Ovary (tissue), 3 donors: Measurements from ENCODE around the gene MAN1C1.

Source experiments
- EP300 ChIP-seq: sonication (generic); formaldehyde crosslinking; IDR thresholded peaks from one replicate; pipeline ENCODE4 v1.6.1; 2017; ENCODE audit warnings: antibody characterized with exemption
- POLR2A ChIP-seq: fragments of 450-650 bp; IDR thresholded peaks from one replicate; pipeline ENCODE4 v1.6.1; 2017; ENCODE audit warnings: antibody characterized with exemption, mild to moderate bottlenecking, moderate library complexity
- TF ChIP-seq, protein P1 (sequence below), 3 donors: fragments of 450-650 bp in 2 of 3; fragments of 200-600 bp in 1 of 3; IDR thresholded peaks; one replicate each; pipeline versions ENCODE4 v1.5.1 to v1.8.0; 2016 to 2022; ENCODE audit warnings: antibody characterized with exemption in 3 of 3, mild to moderate bottlenecking in 1 of 3
- donor health status: DM: no; HTN: no; CAD: no.

DNA sequence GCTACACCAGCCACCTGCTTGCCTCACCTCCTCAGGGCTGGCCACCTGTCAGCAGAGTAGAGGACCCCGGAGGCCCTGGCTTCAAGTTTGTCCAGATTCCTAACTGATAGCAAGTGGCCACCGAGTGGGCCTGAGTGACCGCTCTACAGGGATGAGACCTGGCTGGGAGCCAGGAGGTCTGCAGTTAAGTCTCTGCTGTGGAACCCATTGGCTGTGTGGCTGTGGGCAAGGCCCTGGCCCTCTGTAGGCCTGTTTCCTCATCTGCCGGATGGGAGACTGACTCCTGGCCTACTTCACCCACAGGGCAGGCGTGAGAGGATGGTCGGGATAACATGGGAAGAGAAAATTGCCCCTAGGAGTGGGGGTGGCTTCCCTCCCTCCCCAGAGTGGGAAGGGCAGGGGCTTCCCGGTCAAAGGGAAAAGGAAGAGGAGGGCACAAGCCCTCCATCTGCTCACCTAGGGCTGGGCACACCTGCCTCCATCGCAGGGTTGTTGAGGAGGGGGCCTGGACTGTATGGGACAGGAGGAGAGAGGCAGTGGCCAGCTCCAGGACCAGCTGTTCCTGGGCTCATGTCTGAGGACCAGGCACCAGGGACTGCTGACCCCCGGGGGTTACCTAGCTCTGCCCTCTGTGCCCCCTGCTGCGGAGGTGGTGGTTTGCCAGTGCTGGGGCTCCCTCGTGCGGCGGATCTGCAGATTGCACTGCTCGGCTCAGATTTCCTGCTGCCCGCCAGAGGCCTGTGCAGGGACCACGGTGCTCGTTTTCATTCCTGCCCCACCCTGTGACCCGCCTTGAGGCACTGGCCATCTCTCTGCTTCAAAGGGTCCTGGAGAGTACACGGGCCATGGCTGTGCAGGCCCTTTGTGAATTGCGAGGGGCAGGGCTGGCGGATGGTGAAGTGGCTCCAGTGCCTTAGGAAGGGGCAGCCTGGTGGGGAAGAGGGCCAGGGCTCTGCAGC, 194.0 kb downstream of the MAN1C1 start:
- TF ChIP-seq, protein P1, sequence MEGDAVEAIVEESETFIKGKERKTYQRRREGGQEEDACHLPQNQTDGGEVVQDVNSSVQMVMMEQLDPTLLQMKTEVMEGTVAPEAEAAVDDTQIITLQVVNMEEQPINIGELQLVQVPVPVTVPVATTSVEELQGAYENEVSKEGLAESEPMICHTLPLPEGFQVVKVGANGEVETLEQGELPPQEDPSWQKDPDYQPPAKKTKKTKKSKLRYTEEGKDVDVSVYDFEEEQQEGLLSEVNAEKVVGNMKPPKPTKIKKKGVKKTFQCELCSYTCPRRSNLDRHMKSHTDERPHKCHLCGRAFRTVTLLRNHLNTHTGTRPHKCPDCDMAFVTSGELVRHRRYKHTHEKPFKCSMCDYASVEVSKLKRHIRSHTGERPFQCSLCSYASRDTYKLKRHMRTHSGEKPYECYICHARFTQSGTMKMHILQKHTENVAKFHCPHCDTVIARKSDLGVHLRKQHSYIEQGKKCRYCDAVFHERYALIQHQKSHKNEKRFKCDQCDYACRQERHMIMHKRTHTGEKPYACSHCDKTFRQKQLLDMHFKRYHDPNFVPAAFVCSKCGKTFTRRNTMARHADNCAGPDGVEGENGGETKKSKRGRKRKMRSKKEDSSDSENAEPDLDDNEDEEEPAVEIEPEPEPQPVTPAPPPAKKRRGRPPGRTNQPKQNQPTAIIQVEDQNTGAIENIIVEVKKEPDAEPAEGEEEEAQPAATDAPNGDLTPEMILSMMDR (IDR thresholded peaks at IDR 0.05) = peak; percentile 89 to 95 (median 93)
- TF ChIP-seq POLR2A (no peak), EP300 (no peak)
